Measurements from ENCODE around the gene PATL2.
"Not testable (repeated sequence)": the region's sequence is repeated elsewhere in the genome, so short reads cannot be mapped to it uniquely, and the experiment has no call there.

Gene PATL2

GRCh38 chr15:44647036-44647435 is 64.1 kb downstream of the PATL2 start:
- no peak for DNase-seq (ENCODE audit: low spot score)

- no peak for DNase-seq (ENCODE audit: low spot score)
Observed at GRCh38 chr15:44646460-44646859, 64.7 kb downstream of the PATL2 start.

- no peak for DNase-seq (ENCODE audit: low spot score)
Observed at GRCh38 chr15:44641651-44642050, 69.5 kb downstream of the PATL2 start.

GRCh38 chr15:44636976-44637375 is 74.1 kb downstream of the PATL2 start:
- DNase-seq (ENCODE audit: low spot score), result no peak

GRCh38 chr15:44633603-44634002 is 77.5 kb downstream of the PATL2 start:
- DNase-seq (ENCODE audit: low spot score), result no peak

- DNase-seq (ENCODE audit: low spot score), result not testable (repeated sequence)
Observed at GRCh38 chr15:44625286-44625685, 85.8 kb downstream of the PATL2 start.

GRCh38 chr15:44623178-44623577 is 87.9 kb downstream of the PATL2 start:
- no peak for DNase-seq (ENCODE audit: low spot score)

GRCh38 chr15:44620081-44620480 is 91.0 kb downstream of the PATL2 start:
- DNase-seq (ENCODE audit: low spot score), result no peak

GRCh38 chr15:44616974-44617373 is 94.1 kb downstream of the PATL2 start:
- DNase-seq (ENCODE audit: low spot score), result no peak
